SK-N-SH (cell line): ENCODE results near the gene HDAC6. TPM values are rescaled to one million over a fixed set of nuclear protein-coding genes. Genes with fewer than 3 reads are reported as not detected.

Experiments
- polyA plus RNA-seq, 3 experiments: library from polyadenylated mRNA; depleted of rRNA; stranded (reverse); fragments of >200 nt; gene quantifications; 2 replicates each; pipeline ENCODE4 v1.2.3, GENCODE V29; 2012
- small RNA-seq, 7 experiments: library from RNA; depleted of rRNA; stranded (forward); fragments of <200 nt; gene quantifications; one replicate each; pipeline ENCODE3, GENCODE V24; 2012

Gene HDAC6
- polyA plus RNA-seq, 1 of the 3 experiments (the other 2 are of a cell fraction), result 34.0 TPM

Small RNAs within 50 kb of the gene (small RNA-seq; reads per million reads assigned to genes)
- 0 reads per million in 7 experiments for gene RNU6-29P

Other genes with a start within 250 kb of the HDAC6 start
- 183 and 222 TPM in 2 replicates for gene RBM3, start 227.6 kb upstream of the HDAC6 start, polyA plus RNA-seq (2012; rRNA removed)
- 58.0 and 101 TPM in 2 replicates for gene WDR13, start 204.6 kb upstream of the HDAC6 start, polyA plus RNA-seq (2012; rRNA removed)
- 0.24 and 0.30 TPM in 2 replicates for gene WAS, start 118.3 kb upstream of the HDAC6 start, polyA plus RNA-seq (2012; rRNA removed)
- 6.3 and 8.5 TPM in 2 replicates for gene SUV39H1, start 105.3 kb upstream of the HDAC6 start, polyA plus RNA-seq (2012; rRNA removed)
- not detected in 2 replicates for gene GLOD5, start 40.3 kb upstream of the HDAC6 start, polyA plus RNA-seq (2012; rRNA removed)
- not detected in 2 replicates for gene GATA1, start 15.5 kb upstream of the HDAC6 start, polyA plus RNA-seq (2012; rRNA removed)
- 0.03 and 0.06 TPM in 2 replicates for gene ERAS, start 24.4 kb downstream of the HDAC6 start, polyA plus RNA-seq (2012; rRNA removed)
- 24.8 and 35.0 TPM in 2 replicates for gene PCSK1N, start 33.5 kb downstream of the HDAC6 start, polyA plus RNA-seq (2012; rRNA removed)
- gene TIMM17B, start 95.7 kb downstream of the HDAC6 start, polyA plus RNA-seq (2012; rRNA removed), result 81.0 and 87.0 TPM in 2 replicates
- 67.2 and 113 TPM in 2 replicates for gene PQBP1, start 95.9 kb downstream of the HDAC6 start, polyA plus RNA-seq (2012; rRNA removed)
- gene SLC35A2, start 109.6 kb downstream of the HDAC6 start, polyA plus RNA-seq (2012; rRNA removed), result 71.3 and 79.3 TPM in 2 replicates
- 12.3 and 14.5 TPM in 2 replicates for gene PIM2, start 117.0 kb downstream of the HDAC6 start, polyA plus RNA-seq (2012; rRNA removed)
- 90.4 and 97.0 TPM in 2 replicates for gene OTUD5, start 155.5 kb downstream of the HDAC6 start, polyA plus RNA-seq (2012; rRNA removed)
- gene KCND1, start 169.8 kb downstream of the HDAC6 start, polyA plus RNA-seq (2012; rRNA removed), result 0.99 and 1.2 TPM in 2 replicates
- gene GRIPAP1, start 200.2 kb downstream of the HDAC6 start, polyA plus RNA-seq (2012; rRNA removed), result 63.6 and 66.9 TPM in 2 replicates
- gene TFE3, start 241.3 kb downstream of the HDAC6 start, polyA plus RNA-seq (2012; rRNA removed), result 14.0 and 14.6 TPM in 2 replicates